SJCRH30 (cell line): ENCODE results near the gene STARD10. TPM values are rescaled to one million over a fixed set of nuclear protein-coding genes. Genes with fewer than 3 reads are reported as not detected.
A peak's percentile ranks its signal among the peaks of the same experiment; 100 is the strongest.
"Not testable (repeated sequence)": the region's sequence is repeated elsewhere in the genome, so short reads cannot be mapped to it uniquely, and the experiment has no call there.

ENCODE experiments used
- DNase-seq, 2 experiments: peaks; one replicate each; pipeline ENCODE4 v3.0.0-alpha.2; 2015 to 2020
- H3K27ac ChIP-seq: fragments of 250-450 bp; sonication (Bioruptor Pico); 2 replicates; pipeline ENCODE4 v1.5.1; 2020; ENCODE audit warnings: mild to moderate bottlenecking, moderate library complexity
- H3K27me3 ChIP-seq: fragments of 250-450 bp; sonication (Bioruptor Pico); 2 replicates; pipeline ENCODE4 v1.5.1; 2020; ENCODE audit warnings: mild to moderate bottlenecking, moderate library complexity
- H3K36me3 ChIP-seq: fragments of 250-450 bp; sonication (Bioruptor Pico); 2 replicates; pipeline ENCODE4 v1.5.1; 2020; ENCODE audit warnings: mild to moderate bottlenecking, moderate library complexity
- H3K4me1 ChIP-seq: fragments of 250-450 bp; sonication (Bioruptor Pico); 2 replicates; pipeline ENCODE4 v1.5.1; 2020; ENCODE audit warnings: mild to moderate bottlenecking, moderate library complexity
- H3K4me3 ChIP-seq: fragments of 250-450 bp; sonication (Bioruptor Pico); 2 replicates; pipeline ENCODE4 v1.5.1; 2020; ENCODE audit warnings: mild to moderate bottlenecking, moderate library complexity
- H3K9me3 ChIP-seq: fragments of 250-450 bp; sonication (Bioruptor Pico); replicated peaks from 2 replicates; pipeline ENCODE4 v1.5.1; 2020; ENCODE audit warnings: mild to moderate bottlenecking, moderate library complexity
- total RNA-seq: library from RNA; depleted of rRNA; stranded (reverse); fragments of >200 nt; shearing (Covaris generic); gene quantifications from 2 replicates; pipeline ENCODE4 v1.2.3, GENCODE V29; 2014

The STARD10 gene
- total RNA-seq, 1 experiment from 2014 or later, result 10.3 TPM

- no peaks in the 10 kb centered on the region for H3K9me3 ChIP-seq
- no peaks in the 10 kb centered on the region for H3K27me3 ChIP-seq
- H3K4me3 ChIP-seq, result no peak overlapping the region
These were observed 26.7 kb upstream of the STARD10 start for GRCh38 chr11:72820439-72821139.

DNA sequence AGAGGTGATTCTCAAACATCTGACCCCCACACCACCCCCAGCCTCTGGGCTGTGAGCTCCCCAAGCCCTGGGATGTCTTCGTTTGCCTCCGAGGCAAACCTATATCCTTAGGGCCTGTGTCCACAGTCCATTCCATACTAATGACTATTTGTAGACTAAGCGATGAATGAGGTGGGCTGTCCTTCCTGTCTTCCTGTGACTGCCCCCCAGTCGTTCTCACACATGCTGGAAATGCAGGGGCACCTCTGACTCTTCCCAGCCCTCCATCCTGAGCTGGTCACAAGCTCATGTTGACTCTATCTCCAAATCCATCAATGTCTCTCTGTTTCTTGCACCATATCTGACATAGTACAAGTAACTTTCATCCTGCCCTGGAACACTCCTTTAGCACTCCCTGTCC is 25.1 kb upstream of the STARD10 start:
- Histone ChIP-seq H3K27ac (no peak overlapping the region), H3K4me3 (no peak overlapping the region), H3K4me1 (peaks cover 13% of the 10 kb centered on the region), H3K9me3 (no peaks in the 10 kb centered on the region), H3K36me3 (no peaks in the 10 kb centered on the region), H3K27me3 (no peaks in the 10 kb centered on the region)
- no peak for DNase-seq

More at GRCh38 chr11:72820439-72821139, 26.7 kb upstream of the STARD10 start:
- H3K4me1 ChIP-seq, result peaks cover 11% of the 10 kb centered on the region
- no peak for DNase-seq
- no peaks in the 10 kb centered on the region for H3K36me3 ChIP-seq
- H3K27ac ChIP-seq, result no peak overlapping the region

DNA sequence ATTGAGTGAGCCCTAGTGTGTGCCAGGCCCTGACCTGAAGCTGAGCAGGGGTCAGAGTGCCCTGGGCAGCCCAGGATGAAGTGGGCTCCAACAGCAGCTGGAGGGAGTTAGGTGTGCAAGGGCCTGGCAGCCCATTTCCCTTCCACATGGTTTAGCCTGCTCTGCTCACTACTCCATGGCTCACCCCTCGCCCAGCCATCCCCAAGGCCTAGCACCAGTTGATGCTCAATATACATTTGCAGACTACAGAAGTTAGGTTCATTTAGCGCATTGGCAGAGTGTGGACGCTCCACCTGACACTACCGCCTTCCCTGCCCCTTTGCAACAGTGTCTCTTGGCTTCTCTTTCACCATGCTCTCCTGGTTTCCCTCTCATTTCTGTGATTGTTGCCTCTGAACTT is 24.1 kb upstream of the STARD10 start:
- H3K27ac ChIP-seq, result no peak overlapping the region
- H3K36me3 ChIP-seq, result no peaks in the 10 kb centered on the region
- H3K4me3 ChIP-seq, result no peak overlapping the region
- peaks cover 13% of the 10 kb centered on the region for H3K4me1 ChIP-seq
- H3K27me3 ChIP-seq, result no peaks in the 10 kb centered on the region
- no peaks in the 10 kb centered on the region for H3K9me3 ChIP-seq
- DNase-seq, result no peak

GRCh38 chr11:72816404-72816990 is 22.6 kb upstream of the STARD10 start:
- Histone ChIP-seq H3K4me1 (peaks cover 17% of the 10 kb centered on the region), H3K27ac (no peak overlapping the region), H3K4me3 (no peak overlapping the region), H3K9me3 (no peaks in the 10 kb centered on the region), H3K36me3 (no peaks in the 10 kb centered on the region), H3K27me3 (no peaks in the 10 kb centered on the region)
- peak; percentile 65 for DNase-seq

DNA sequence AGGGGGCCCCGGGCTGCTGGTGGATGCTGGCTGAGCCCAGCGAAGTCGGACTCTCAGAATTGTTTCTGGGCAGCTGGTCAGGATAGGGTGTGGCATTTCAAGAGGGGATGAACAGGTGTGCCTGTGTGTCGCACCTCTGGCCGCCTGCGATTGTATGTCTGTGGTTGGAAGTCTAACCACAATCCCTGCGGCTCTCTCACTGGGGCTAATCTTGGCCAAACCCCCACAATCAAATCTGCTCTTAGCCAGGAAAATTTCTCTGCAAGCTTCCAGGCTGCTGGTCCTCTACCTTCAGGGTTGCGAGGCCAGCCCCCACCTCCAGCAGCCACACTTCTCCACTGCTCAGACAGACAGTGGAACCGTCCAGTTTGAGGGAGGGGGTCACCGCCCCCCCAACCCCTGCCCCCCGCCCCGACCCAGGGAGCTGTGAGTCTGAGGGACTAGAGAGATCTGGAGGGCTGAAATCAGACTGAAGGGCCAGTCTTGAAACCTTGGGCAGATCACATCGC is 21.3 kb upstream of the STARD10 start:
- H3K4me3 ChIP-seq, result peak overlapping the region; percentile 74
- peaks cover 17% of the 10 kb centered on the region for H3K4me1 ChIP-seq
- DNase-seq, result peak; percentile 87 to 90
- H3K36me3 ChIP-seq, result no peaks in the 10 kb centered on the region
- H3K9me3 ChIP-seq, result no peaks in the 10 kb centered on the region
- no peaks in the 10 kb centered on the region for H3K27me3 ChIP-seq
- H3K27ac ChIP-seq, result peak overlapping the region; percentile 92

- H3K9me3 ChIP-seq, result no peaks in the 10 kb centered on the region
- H3K36me3 ChIP-seq, result no peaks in the 10 kb centered on the region
- H3K27me3 ChIP-seq, result no peaks in the 10 kb centered on the region
- peaks cover 17% of the 10 kb centered on the region for H3K4me1 ChIP-seq
- H3K27ac ChIP-seq, result peak within 1 kb of the TSS; percentile 92
- peak within 1 kb of the TSS; percentile 74 for H3K4me3 ChIP-seq
- DNase-seq, result peak; percentile 82 to 87
These were observed 20.7 kb upstream of the STARD10 start, which contains the start of gene ATG16L2 for GRCh38 chr11:72814286-72815109. Gene ATG16L2, plus strand, starts transcription at chr11:72814411. Its CDS starts 35 bp downstream, at chr11:72814446.

GRCh38 chr11:72813740-72814285 is 20.0 kb upstream of the STARD10 start:
- DNase-seq, result peak; percentile 80 to 83
- Histone ChIP-seq H3K4me3 (peak overlapping the region; percentile 74), H3K4me1 (peaks cover 17% of the 10 kb centered on the region), H3K9me3 (no peaks in the 10 kb centered on the region), H3K36me3 (no peaks in the 10 kb centered on the region), H3K27ac (peak overlapping the region; percentile 92), H3K27me3 (no peaks in the 10 kb centered on the region)

DNA sequence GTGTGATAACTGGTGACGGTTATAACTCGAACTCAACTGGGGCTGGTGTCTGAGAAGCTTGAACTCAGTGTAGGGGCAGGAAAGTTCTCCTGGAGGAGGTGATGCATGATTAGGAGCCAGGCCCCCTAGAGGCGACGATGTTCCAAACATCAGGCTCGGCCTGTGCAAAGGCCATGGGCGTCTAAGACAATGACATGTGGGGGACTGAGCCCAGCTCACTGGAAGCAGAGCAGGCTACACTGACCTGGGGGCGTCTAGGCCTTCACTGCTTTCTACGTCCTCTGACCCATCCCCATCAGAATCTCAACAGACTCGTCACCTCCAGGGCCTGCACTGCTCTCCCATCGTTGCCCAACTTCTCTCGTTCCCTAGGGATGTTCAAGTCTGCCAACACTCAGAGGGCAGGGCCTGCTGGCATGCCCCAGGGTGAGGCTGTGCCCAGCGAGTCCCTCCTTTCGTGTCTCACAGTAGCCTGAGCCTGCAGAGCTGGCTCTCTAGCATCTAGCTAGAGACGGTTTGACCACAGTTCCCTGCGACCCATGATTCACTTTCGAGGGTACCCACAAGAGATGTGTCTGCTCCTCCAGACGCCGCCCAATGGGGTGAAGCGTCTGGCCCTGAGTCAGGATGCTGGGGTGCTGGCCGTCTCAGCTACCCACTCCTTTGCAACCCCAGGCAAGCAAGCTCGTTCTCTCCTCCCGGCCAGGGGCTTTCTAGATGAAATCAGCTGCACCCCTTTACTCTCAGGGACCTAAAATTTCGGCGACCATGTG is 19.3 kb upstream of the STARD10 start:
- H3K4me1 ChIP-seq, result peaks cover 17% of the 10 kb centered on the region
- peak; percentile 65 to 81 for DNase-seq
- H3K9me3 ChIP-seq, result no peaks in the 10 kb centered on the region
- peak overlapping the region; percentile 74 for H3K4me3 ChIP-seq
- no peaks in the 10 kb centered on the region for H3K27me3 ChIP-seq
- no peaks in the 10 kb centered on the region for H3K36me3 ChIP-seq
- H3K27ac ChIP-seq, result peak overlapping the region; percentile 92; the same call in 1 of the 2 replicates

DNA sequence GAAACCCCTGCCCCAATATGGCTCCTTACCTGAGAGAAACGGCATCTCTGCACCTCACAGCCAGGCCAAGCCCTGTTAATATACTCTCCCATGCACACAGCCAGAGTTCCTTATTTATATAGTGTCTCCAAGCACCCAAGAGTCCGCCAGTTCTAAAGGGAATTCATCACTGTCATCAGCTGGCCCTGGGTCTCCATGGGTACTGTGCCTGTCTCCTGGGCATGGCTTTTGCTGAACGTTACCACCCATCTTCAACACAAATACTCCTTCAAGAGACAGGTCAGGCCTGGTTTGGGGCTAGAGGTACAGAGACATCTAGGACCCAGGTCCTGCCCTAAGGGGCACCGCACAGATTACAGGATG is 18.7 kb upstream of the STARD10 start:
- Histone ChIP-seq H3K9me3 (no peaks in the 10 kb centered on the region), H3K27ac (no peak overlapping the region), H3K27me3 (no peaks in the 10 kb centered on the region), H3K4me1 (peaks cover 17% of the 10 kb centered on the region), H3K4me3 (peak overlapping the region; percentile 74), H3K36me3 (no peaks in the 10 kb centered on the region)
- no peak for DNase-seq

DNA sequence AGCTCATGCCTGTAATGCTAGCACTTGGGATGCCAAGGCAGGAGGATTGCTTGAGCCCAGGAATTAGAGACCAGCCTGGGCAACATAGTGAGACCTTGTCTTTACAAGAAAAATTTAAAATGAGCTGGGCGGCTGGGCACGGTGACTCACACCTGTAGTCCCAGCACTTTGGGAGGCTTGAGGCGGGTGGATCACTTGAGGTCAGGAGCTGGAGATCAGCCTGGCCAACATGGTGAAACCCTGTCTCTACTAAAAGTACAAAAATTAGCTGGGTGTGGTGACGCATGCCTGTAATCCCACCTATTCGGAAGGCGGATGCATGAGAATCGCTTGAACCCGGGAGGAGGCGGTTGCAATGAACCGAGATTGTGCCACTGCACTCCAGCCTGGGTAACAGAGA is 17.8 kb upstream of the STARD10 start:
- not testable (repeated sequence) for H3K36me3 ChIP-seq, DNase-seq, H3K4me3 ChIP-seq, H3K27ac ChIP-seq, H3K9me3 ChIP-seq, H3K27me3 ChIP-seq
- H3K4me1 ChIP-seq, result peaks cover 17% of the 10 kb centered on the region

- Histone ChIP-seq H3K4me3 (no peak overlapping the region), H3K4me1 (peaks cover 4% of the 10 kb centered on the region; the same call in 1 of the 2 replicates), H3K9me3 (no peaks in the 10 kb centered on the region), H3K27me3 (no peaks in the 10 kb centered on the region), H3K27ac (no peak overlapping the region), H3K36me3 (no peaks in the 10 kb centered on the region)
- DNase-seq, result no peak
These were observed 14.5 kb upstream of the STARD10 start for GRCh38 chr11:72808331-72808798.

- peaks cover 4% of the 10 kb centered on the region; the same call in 1 of the 2 replicates for H3K4me1 ChIP-seq
These were observed 13.9 kb upstream of the STARD10 start for GRCh38 chr11:72807792-72808191.

GRCh38 chr11:72807021-72807693 is 13.3 kb upstream of the STARD10 start:
- Histone ChIP-seq H3K27ac (no peak overlapping the region), H3K4me1 (no peaks in the 10 kb centered on the region), H3K27me3 (no peaks in the 10 kb centered on the region), H3K4me3 (no peak overlapping the region), H3K36me3 (no peaks in the 10 kb centered on the region), H3K9me3 (no peaks in the 10 kb centered on the region)
- no peak for DNase-seq

More at GRCh38 chr11:72807792-72808191, 13.9 kb upstream of the STARD10 start:
- no peaks in the 10 kb centered on the region for H3K36me3 ChIP-seq
- no peak overlapping the region for H3K4me3 ChIP-seq
- DNase-seq, result no peak
- H3K27me3 ChIP-seq, result no peaks in the 10 kb centered on the region
- no peaks in the 10 kb centered on the region for H3K9me3 ChIP-seq
- no peak overlapping the region for H3K27ac ChIP-seq
